ENCODE results near the gene GPC5. TPM values are rescaled to one million over a fixed set of nuclear protein-coding genes. Genes with fewer than 3 reads are reported as not detected.

GPC5 gene
- total and polyA plus RNA-seq, 9 of the 15 experiments (the other 6 are each of a cell fraction or from before 2014, with no cell fraction given): 0.18 to 0.27 TPM; not detected in 7

- TF ChIP-seq CAMTA2 (CRISPR knock-in tag; conservative IDR thresholded peaks at IDR 0.05) (0 out of 2 replicates have a peak, but pooled peaks have one; percentile 25), ZNF785 (CRISPR knock-in tag; IDR thresholded peaks at IDR 0.05) (0 out of 2 replicates have a peak, but pooled peaks have one; percentile 9), ZC3H11A (IDR thresholded peaks at IDR 0.05; ENCODE audit: low read depth, low read length) (no peak), RBM17 (IDR thresholded peaks at IDR 0.05; ENCODE audit: borderline replicate concordance, low read depth, low read length) (no peak), KLF16 (IDR thresholded peaks at IDR 0.05) (0 out of 2 replicates have a peak, but pooled peaks have one; percentile 59), NFYB (IDR thresholded peaks at IDR 0.05; ENCODE audit: extremely low read depth, insufficient read length) (no peak), CHCHD3 (CRISPR knock-in tag; IDR thresholded peaks at IDR 0.05) (0 out of 2 replicates have a peak, but pooled peaks have one; percentile 39), MLX (CRISPR knock-in tag; conservative IDR thresholded peaks at IDR 0.05) (0 out of 4 replicates have a peak, but pooled peaks of 1 of the 2 experiments have one; percentile 8), PREB (CRISPR knock-in tag; IDR thresholded peaks at IDR 0.05) (no peak), NFIX (CRISPR knock-in tag; IDR thresholded peaks at IDR 0.05; ENCODE audit: low read depth) (no peak), ARID3A (IDR thresholded peaks at IDR 0.05; ENCODE audit: borderline replicate concordance, low read depth, low read length) (peak; percentile 100), TARDBP (IDR thresholded peaks at IDR 0.05) (0 out of 2 replicates have a peak, but pooled peaks have one; percentile 13), HIVEP1 (CRISPR knock-in tag; IDR thresholded peaks at IDR 0.05) (no peak), ADNP (tag; IDR thresholded peaks at IDR 0.05) (no peak), ZNF444 (CRISPR knock-in tag; IDR thresholded peaks at IDR 0.05) (peak; percentile 63; the same call in 1 of the 2 replicates), NFXL1 (CRISPR knock-in tag; IDR thresholded peaks at IDR 0.05) (peak; percentile 9; the same call in 1 of the 2 replicates)
- TF ChIP-seq, protein P1, sequence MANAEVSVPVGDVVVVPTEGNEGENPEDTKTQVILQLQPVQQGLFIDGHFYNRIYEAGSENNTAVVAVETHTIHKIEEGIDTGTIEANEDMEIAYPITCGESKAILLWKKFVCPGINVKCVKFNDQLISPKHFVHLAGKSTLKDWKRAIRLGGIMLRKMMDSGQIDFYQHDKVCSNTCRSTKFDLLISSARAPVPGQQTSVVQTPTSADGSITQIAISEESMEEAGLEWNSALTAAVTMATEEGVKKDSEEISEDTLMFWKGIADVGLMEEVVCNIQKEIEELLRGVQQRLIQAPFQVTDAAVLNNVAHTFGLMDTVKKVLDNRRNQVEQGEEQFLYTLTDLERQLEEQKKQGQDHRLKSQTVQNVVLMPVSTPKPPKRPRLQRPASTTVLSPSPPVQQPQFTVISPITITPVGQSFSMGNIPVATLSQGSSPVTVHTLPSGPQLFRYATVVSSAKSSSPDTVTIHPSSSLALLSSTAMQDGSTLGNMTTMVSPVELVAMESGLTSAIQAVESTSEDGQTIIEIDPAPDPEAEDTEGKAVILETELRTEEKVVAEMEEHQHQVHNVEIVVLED (CRISPR knock-in tag; IDR thresholded peaks at IDR 0.05): peak; percentile 31; the same call in 1 of the 2 replicates
- TF ChIP-seq, protein P2, sequence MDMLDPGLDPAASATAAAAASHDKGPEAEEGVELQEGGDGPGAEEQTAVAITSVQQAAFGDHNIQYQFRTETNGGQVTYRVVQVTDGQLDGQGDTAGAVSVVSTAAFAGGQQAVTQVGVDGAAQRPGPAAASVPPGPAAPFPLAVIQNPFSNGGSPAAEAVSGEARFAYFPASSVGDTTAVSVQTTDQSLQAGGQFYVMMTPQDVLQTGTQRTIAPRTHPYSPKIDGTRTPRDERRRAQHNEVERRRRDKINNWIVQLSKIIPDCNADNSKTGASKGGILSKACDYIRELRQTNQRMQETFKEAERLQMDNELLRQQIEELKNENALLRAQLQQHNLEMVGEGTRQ (CRISPR knock-in tag; IDR thresholded peaks at IDR 0.05): no peak
- TF ChIP-seq, protein P3, sequence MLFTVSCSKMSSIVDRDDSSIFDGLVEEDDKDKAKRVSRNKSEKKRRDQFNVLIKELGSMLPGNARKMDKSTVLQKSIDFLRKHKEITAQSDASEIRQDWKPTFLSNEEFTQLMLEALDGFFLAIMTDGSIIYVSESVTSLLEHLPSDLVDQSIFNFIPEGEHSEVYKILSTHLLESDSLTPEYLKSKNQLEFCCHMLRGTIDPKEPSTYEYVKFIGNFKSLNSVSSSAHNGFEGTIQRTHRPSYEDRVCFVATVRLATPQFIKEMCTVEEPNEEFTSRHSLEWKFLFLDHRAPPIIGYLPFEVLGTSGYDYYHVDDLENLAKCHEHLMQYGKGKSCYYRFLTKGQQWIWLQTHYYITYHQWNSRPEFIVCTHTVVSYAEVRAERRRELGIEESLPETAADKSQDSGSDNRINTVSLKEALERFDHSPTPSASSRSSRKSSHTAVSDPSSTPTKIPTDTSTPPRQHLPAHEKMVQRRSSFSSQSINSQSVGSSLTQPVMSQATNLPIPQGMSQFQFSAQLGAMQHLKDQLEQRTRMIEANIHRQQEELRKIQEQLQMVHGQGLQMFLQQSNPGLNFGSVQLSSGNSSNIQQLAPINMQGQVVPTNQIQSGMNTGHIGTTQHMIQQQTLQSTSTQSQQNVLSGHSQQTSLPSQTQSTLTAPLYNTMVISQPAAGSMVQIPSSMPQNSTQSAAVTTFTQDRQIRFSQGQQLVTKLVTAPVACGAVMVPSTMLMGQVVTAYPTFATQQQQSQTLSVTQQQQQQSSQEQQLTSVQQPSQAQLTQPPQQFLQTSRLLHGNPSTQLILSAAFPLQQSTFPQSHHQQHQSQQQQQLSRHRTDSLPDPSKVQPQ (CRISPR knock-in tag; IDR thresholded peaks at IDR 0.05; ENCODE audit: borderline replicate concordance): 0 out of 2 replicates have a peak, but pooled peaks have one; percentile 25
Measured at GRCh38 chr13:91722267-91722884, 324.0 kb downstream of the GPC5 start (continued).
